Fibroblast of peridontal ligament (primary cell): ENCODE results near the gene RERE.
A peak's percentile ranks its signal among the peaks of the same experiment; 100 is the strongest.

ENCODE experiments used
- DNase-seq: peaks from one replicate; pipeline ENCODE4 v3.0.0-alpha.2; 2010; ENCODE audit errors: extremely low read depth

RERE gene

GRCh38 chr1:8817412-8818324 is at the start of gene RERE:
Gene RERE (minus strand): TSS chr1:8817640.
- DNase-seq = peak; percentile 87

- no peak for DNase-seq
Observed at GRCh38 chr1:8866792-8867415, 49.5 kb upstream of the RERE start.

GRCh38 chr1:8866173-8866791 is 48.8 kb upstream of the RERE start:
- no peak for DNase-seq

GRCh38 chr1:8864713-8865344 is 47.4 kb upstream of the RERE start:
- DNase-seq = no peak

GRCh38 chr1:8863794-8864233 is 46.4 kb upstream of the RERE start:
- DNase-seq = no peak

- no peak for DNase-seq
Observed at GRCh38 chr1:8863138-8863537, 45.7 kb upstream of the RERE start.

GRCh38 chr1:8862528-8862927 is 45.1 kb upstream of the RERE start:
- DNase-seq = no peak

- DNase-seq = no peak
Observed at GRCh38 chr1:8860738-8861516, 43.5 kb upstream of the RERE start.

- DNase-seq = peak; percentile 77
Observed at GRCh38 chr1:8858888-8859706, 41.7 kb upstream of the RERE start.

- peak; percentile 79 for DNase-seq
Observed at GRCh38 chr1:8858112-8858668, 40.8 kb upstream of the RERE start.

GRCh38 chr1:8856689-8857412 is 39.4 kb upstream of the RERE start:
- DNase-seq = no peak

- no peak for DNase-seq
Observed at GRCh38 chr1:8854240-8854639, 36.8 kb upstream of the RERE start.

- DNase-seq = no peak
Observed at GRCh38 chr1:8851060-8851459, 33.6 kb upstream of the RERE start.

- DNase-seq = peak; percentile 89
Observed at GRCh38 chr1:8848663-8849386, 31.4 kb upstream of the RERE start.

GRCh38 chr1:8847990-8848389 is 30.6 kb upstream of the RERE start:
- DNase-seq = no peak

GRCh38 chr1:8846263-8846662 is 28.8 kb upstream of the RERE start:
- no peak for DNase-seq

GRCh38 chr1:8845104-8846097 is 28.0 kb upstream of the RERE start:
- DNase-seq = no peak
